Natural killer cell (primary cell): ENCODE measurements around the gene CCNJL. TPM values are rescaled to one million over a fixed set of nuclear protein-coding genes. Genes with fewer than 3 reads are reported as not detected.

Source experiments
- ATAC-seq, 3 donors: fragments of 150-1000 bp in 2 of 3; fragments of 200-7000 bp in 1 of 3; cut with Tn5 transposase; 1 replicate in 1 of 3; 2 replicates in 2 of 3; pipeline ENCODE4 v1.10.0; 2021; ENCODE audit warnings: mild to moderate bottlenecking in 2 of 3, moderate library complexity in 2 of 3
- DNase-seq, 2 donors: peaks; one replicate each; pipeline versions ENCODE4 v3.0.0 to v3.0.0-alpha.2; 2013 to 2021; ENCODE audit warnings: mixed read lengths in 1 of 2
- H3K27ac ChIP-seq: one replicate; pipeline ENCODE4 v1.5.1; 2013; ENCODE audit warnings: mild to moderate bottlenecking, low read length
- H3K27me3 ChIP-seq: one replicate; pipeline ENCODE4 v1.6.1; 2013; ENCODE audit warnings: low read length; ENCODE audit not compliant: control insufficient read depth, insufficient read depth
- H3K36me3 ChIP-seq: one replicate; pipeline ENCODE4 v1.6.1; 2013; ENCODE audit warnings: low read length; ENCODE audit not compliant: control insufficient read depth, insufficient read depth
- H3K4me1 ChIP-seq: one replicate; pipeline ENCODE4 v1.6.1; 2013; ENCODE audit warnings: low read length; ENCODE audit not compliant: control insufficient read depth, insufficient read depth
- H3K4me3 ChIP-seq: one replicate; pipeline ENCODE4 v1.5.1; 2013; ENCODE audit warnings: low read length
- H3K9me3 ChIP-seq: one replicate; pipeline ENCODE4 v1.6.1; 2013; ENCODE audit warnings: low read length; ENCODE audit not compliant: control insufficient read depth, insufficient read depth
- H3K27ac Mint-ChIP-seq, 2 donors: one replicate each; pipeline ENCODE4 v1.8.0; 2022; ENCODE audit warnings: mild to moderate bottlenecking in 2 of 2, mixed read lengths in 2 of 2, moderate library complexity in 1 of 2
- H3K27me3 Mint-ChIP-seq, 2 donors: one replicate each; pipeline ENCODE4 v1.8.0; 2022; ENCODE audit warnings: low read depth in 2 of 2, mixed read lengths in 2 of 2
- H3K36me3 Mint-ChIP-seq: one replicate; pipeline ENCODE4 v1.8.0; 2022; ENCODE audit warnings: mixed read lengths
- H3K4me1 Mint-ChIP-seq, 2 donors: one replicate each; pipeline ENCODE4 v1.8.0; 2022; ENCODE audit warnings: mixed read lengths in 2 of 2
- H3K4me3 Mint-ChIP-seq: one replicate; pipeline ENCODE4 v1.8.0; 2022; ENCODE audit warnings: mild to moderate bottlenecking, moderate library complexity, mixed read lengths
- H3K9me3 Mint-ChIP-seq, 2 donors: one replicate each; pipeline ENCODE4 v1.8.0; 2022; ENCODE audit warnings: mixed read lengths in 2 of 2
- WGBS: methylation state at CpG from one replicate; pipeline ENCODE4 v1.1.7; 2013; ENCODE audit warnings: missing lambda C conversion rate; ENCODE audit not compliant: insufficient coverage; 5-methylcytosine and 5-hydroxymethylcytosine counted together
- intact Hi-C: fragments of 100-400 bp; cut with micrococcal nuclease; formaldehyde crosslinking; loops from one replicate; pipeline ENCODE4 v1.14.2; 2022
- total RNA-seq, 4 donors: library from RNA; stranded (reverse); fragments of 120-200 nt in 1 of 4; gene quantifications; one replicate each; pipeline versions ENCODE4 v1.2.3 to v1.2.4, GENCODE V29; 2013 to 2022
- TF ChIP-seq, protein P1 (sequence below): fragments of 200-600 bp; IDR thresholded peaks from one replicate; pipeline ENCODE4 v1.8.0; 2022; ENCODE audit warnings: antibody characterized with exemption

CCNJL gene
- total RNA-seq, 3 donors from 2014 or later (not counting 1 experiment from before 2014, with no cell fraction given) = 19.9 to 32.1 (median 20.7) TPM

- Mint-ChIP-seq H3K4me1 (peaks cover 48 to 51% of the 10 kb centered on the region in 2 donors), H3K36me3 (no peaks in the 10 kb centered on the region), H3K27ac (peak overlapping the region; percentile 38 to 56), H3K9me3 (no peaks in the 10 kb centered on the region), H3K4me3 (no peak overlapping the region), H3K27me3 (no peaks in the 10 kb centered on the region)
- no peaks in the 10 kb centered on the region for H3K36me3 ChIP-seq
- DNase-seq (no peak), ATAC-seq (no peak)
- WGBS = 93% methylated on average over 5 of the region's 5 CpGs
- H3K27me3 ChIP-seq = no peaks in the 10 kb centered on the region
- H3K27ac ChIP-seq = no peak overlapping the region
- intact Hi-C loops = no loop called here
- no peaks in the 10 kb centered on the region for H3K9me3 ChIP-seq
- no peak overlapping the region for H3K4me3 ChIP-seq
- H3K4me1 ChIP-seq = peaks cover 49% of the 10 kb centered on the region
- TF ChIP-seq, protein P1, sequence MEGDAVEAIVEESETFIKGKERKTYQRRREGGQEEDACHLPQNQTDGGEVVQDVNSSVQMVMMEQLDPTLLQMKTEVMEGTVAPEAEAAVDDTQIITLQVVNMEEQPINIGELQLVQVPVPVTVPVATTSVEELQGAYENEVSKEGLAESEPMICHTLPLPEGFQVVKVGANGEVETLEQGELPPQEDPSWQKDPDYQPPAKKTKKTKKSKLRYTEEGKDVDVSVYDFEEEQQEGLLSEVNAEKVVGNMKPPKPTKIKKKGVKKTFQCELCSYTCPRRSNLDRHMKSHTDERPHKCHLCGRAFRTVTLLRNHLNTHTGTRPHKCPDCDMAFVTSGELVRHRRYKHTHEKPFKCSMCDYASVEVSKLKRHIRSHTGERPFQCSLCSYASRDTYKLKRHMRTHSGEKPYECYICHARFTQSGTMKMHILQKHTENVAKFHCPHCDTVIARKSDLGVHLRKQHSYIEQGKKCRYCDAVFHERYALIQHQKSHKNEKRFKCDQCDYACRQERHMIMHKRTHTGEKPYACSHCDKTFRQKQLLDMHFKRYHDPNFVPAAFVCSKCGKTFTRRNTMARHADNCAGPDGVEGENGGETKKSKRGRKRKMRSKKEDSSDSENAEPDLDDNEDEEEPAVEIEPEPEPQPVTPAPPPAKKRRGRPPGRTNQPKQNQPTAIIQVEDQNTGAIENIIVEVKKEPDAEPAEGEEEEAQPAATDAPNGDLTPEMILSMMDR = no peak
Measured at GRCh38 chr5:160266044-160266443, 46.3 kb downstream of the CCNJL start.

DNA sequence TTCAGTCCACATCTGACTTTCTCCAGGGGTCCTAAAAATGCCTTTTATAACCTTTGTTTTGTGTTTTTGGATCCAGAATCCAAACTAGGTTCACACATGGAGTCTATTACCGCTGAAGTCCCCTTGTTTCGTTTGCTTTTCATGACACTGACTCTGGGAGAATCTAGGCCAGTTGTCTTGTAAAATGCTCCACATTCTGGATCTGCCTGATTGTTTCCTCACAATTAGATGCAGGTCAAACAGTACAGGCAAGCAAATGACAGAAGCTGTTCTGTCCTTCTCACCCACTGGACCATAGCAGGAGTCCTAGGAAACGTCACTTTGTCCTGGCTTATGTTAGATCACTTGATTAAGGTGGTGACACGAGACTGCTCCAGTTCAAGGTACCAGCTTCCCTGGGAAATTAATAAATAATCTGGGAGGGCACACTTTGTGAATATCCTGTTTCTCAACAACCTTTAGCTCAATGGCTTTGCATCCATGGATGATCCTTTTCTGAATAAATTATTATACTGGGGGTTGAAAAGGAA lies 49.0 kb downstream of the CCNJL start:
- intact Hi-C loops = no loop called here
- Mint-ChIP-seq H3K4me3 (no peak overlapping the region), H3K27ac (peak overlapping the region; percentile 67 to 70), H3K27me3 (no peaks in the 10 kb centered on the region), H3K36me3 (no peaks in the 10 kb centered on the region), H3K9me3 (no peaks in the 10 kb centered on the region), H3K4me1 (peaks cover 36 to 37% of the 10 kb centered on the region in 2 donors)
- 84% methylated on average over 4 of the region's 4 CpGs for WGBS
- Histone ChIP-seq H3K4me1 (peaks cover 30% of the 10 kb centered on the region), H3K27ac (no peak overlapping the region), H3K27me3 (no peaks in the 10 kb centered on the region), H3K9me3 (no peaks in the 10 kb centered on the region), H3K36me3 (no peaks in the 10 kb centered on the region), H3K4me3 (no peak overlapping the region)
- DNase-seq (no peak), ATAC-seq (no peak)
- TF ChIP-seq, protein P1 = no peak

DNA sequence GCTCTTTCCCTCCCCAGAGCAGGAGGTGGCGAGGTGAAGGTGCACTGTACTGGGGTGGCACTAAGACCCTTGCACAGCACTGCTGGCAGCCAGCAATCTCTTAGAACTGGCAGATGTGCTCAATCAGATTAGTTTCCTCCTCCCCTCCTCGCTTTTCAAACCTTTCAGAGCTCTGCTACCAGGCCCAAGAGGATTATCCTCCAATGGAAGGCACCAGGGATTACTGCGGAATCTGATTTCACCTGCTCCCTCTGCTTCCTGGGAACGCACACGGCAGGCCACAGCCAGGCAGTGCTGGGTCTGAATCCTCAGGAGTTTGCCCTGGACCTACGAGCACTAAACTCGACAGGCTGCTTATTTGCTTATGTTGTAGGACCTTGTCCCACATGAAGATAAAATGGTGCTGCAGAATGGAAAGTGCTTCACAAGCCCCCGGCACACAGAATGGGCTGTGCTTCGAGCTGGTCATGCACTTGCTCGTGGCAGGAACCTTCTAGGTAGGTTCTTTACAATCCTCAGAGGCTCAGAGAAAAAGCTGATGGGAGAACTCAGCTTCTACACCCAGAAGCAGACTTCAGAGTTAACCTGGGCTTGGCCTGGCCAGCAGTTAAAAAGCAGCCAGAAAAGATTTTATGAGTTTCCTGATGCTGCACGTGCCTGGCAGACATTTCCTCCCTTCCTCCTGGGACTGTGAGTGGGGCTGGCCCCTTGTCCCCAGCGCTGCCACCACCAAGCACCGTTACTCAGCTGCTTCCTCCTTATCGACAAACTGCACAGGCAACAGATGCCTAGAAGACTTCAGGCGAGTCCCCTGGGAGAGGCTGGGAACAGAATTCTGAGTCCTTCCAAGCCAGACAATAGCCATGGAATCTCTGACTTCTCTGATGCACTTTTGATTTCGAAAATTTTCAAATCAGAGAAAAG lies 50.0 kb downstream of the CCNJL start:
- Histone ChIP-seq H3K9me3 (no peaks in the 10 kb centered on the region), H3K36me3 (no peaks in the 10 kb centered on the region), H3K4me3 (no peak overlapping the region), H3K27me3 (no peaks in the 10 kb centered on the region), H3K27ac (no peak overlapping the region), H3K4me1 (peaks cover 25% of the 10 kb centered on the region)
- Mint-ChIP-seq H3K9me3 (no peaks in the 10 kb centered on the region), H3K4me1 (peaks cover 29% of the 10 kb centered on the region in 2 donors), H3K27me3 (no peaks in the 10 kb centered on the region), H3K4me3 (no peak overlapping the region), H3K27ac (peak overlapping the region; percentile 67 to 70), H3K36me3 (no peaks in the 10 kb centered on the region)
- ATAC-seq (no peak), DNase-seq (no peak)
- intact Hi-C loops = no loop called here
- TF ChIP-seq, protein P1 = no peak
- 46% methylated on average over 16 of the region's 16 CpGs for WGBS
